Transverse colon (tissue), 3 donors: ENCODE data around the gene HBS1L.

Experiments
- EP300 ChIP-seq: sonication (generic); formaldehyde crosslinking; IDR thresholded peaks from one replicate; pipeline ENCODE4 v1.6.1; 2017; ENCODE audit warnings: antibody characterized with exemption, low read depth
- POLR2A ChIP-seq: fragments of 450-650 bp; IDR thresholded peaks from one replicate; pipeline ENCODE4 v1.6.1; 2016; ENCODE audit warnings: antibody characterized with exemption, mild to moderate bottlenecking, moderate library complexity
- TF ChIP-seq, protein P1 (sequence below), 5 experiments: fragments of 200-600 bp in 3 of 5; fragments of 450-650 bp in 2 of 5; sonication (generic) in 3 of 5; IDR thresholded peaks; 1 replicate in 2 of 5; 2 replicates in 3 of 5; pipeline ENCODE4 v1.5.1; 2016 to 2017; ENCODE audit warnings: antibody characterized with exemption in 5 of 5, inconsistent platforms in 3 of 5, mild to moderate bottlenecking in 2 of 5, moderate library complexity in 1 of 5

- TF ChIP-seq POLR2A = no peak
- TF ChIP-seq, protein P1, sequence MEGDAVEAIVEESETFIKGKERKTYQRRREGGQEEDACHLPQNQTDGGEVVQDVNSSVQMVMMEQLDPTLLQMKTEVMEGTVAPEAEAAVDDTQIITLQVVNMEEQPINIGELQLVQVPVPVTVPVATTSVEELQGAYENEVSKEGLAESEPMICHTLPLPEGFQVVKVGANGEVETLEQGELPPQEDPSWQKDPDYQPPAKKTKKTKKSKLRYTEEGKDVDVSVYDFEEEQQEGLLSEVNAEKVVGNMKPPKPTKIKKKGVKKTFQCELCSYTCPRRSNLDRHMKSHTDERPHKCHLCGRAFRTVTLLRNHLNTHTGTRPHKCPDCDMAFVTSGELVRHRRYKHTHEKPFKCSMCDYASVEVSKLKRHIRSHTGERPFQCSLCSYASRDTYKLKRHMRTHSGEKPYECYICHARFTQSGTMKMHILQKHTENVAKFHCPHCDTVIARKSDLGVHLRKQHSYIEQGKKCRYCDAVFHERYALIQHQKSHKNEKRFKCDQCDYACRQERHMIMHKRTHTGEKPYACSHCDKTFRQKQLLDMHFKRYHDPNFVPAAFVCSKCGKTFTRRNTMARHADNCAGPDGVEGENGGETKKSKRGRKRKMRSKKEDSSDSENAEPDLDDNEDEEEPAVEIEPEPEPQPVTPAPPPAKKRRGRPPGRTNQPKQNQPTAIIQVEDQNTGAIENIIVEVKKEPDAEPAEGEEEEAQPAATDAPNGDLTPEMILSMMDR (IDR thresholded peaks at IDR 0.05) = no peak
- no peak for TF ChIP-seq EP300
Observed at GRCh38 chr6:135004399-135004798, 50.2 kb downstream of the HBS1L start.
